CD4-positive, alpha-beta T cell treated with Interleukin-17A for 1 hour (primary cell): ENCODE measurements around the gene ITGB2.

ENCODE experiments used
- DNase-seq: peaks from one replicate; pipeline ENCODE4 v3.0.0-alpha.2; 2020

ITGB2 gene

GRCh38 chr21:44955141-44955797 lies 34.6 kb upstream of the ITGB2 start:
- no peak for DNase-seq

GRCh38 chr21:44954281-44954771 lies 33.6 kb upstream of the ITGB2 start:
- no peak for DNase-seq

GRCh38 chr21:44953628-44954021 lies 32.9 kb upstream of the ITGB2 start:
- no peak for DNase-seq

GRCh38 chr21:44952929-44953627 lies 32.4 kb upstream of the ITGB2 start:
- DNase-seq = no peak

- no peak for DNase-seq
Measured at GRCh38 chr21:44952116-44952928, 31.6 kb upstream of the ITGB2 start.

- DNase-seq = no peak
Measured at GRCh38 chr21:44951186-44951915, 30.7 kb upstream of the ITGB2 start.

GRCh38 chr21:44950351-44950750 lies 29.7 kb upstream of the ITGB2 start:
- no peak for DNase-seq

- peak; percentile 83 for DNase-seq
Measured at GRCh38 chr21:44949779-44950198, 29.1 kb upstream of the ITGB2 start.

GRCh38 chr21:44949161-44949778 lies 28.6 kb upstream of the ITGB2 start:
- DNase-seq = no peak

GRCh38 chr21:44948426-44949120 lies 27.9 kb upstream of the ITGB2 start:
- DNase-seq = no peak

GRCh38 chr21:44947930-44948331 lies 27.2 kb upstream of the ITGB2 start:
- no peak for DNase-seq

GRCh38 chr21:44947111-44947929 lies 26.6 kb upstream of the ITGB2 start:
- no peak for DNase-seq

GRCh38 chr21:44946254-44947041 lies 25.7 kb upstream of the ITGB2 start:
- no peak for DNase-seq

GRCh38 chr21:44944596-44944995 lies 23.9 kb upstream of the ITGB2 start:
- no peak for DNase-seq

- DNase-seq = no peak
Measured at GRCh38 chr21:44943686-44944550, 23.2 kb upstream of the ITGB2 start.

GRCh38 chr21:44943005-44943685 lies 22.4 kb upstream of the ITGB2 start:
- no peak for DNase-seq

GRCh38 chr21:44942566-44942965 lies 21.9 kb upstream of the ITGB2 start:
- DNase-seq = no peak

- DNase-seq = no peak
Measured at GRCh38 chr21:44941567-44941966, 20.9 kb upstream of the ITGB2 start.
